ENCODE measurements around the gene GDA. TPM values are rescaled to one million over a fixed set of nuclear protein-coding genes. Genes with fewer than 3 reads are reported as not detected.

The GDA gene
- total and polyA plus RNA-seq, 2 experiments from 2014 or later: not detected

GRCh38 chr9:72165821-72166547, 16.7 kb downstream of the GDA start:
- Histone ChIP-seq H4K20me1 (ENCODE audit: insufficient read depth) (no peaks in the 10 kb centered on the region), H3K4me2 (ENCODE audit: unreplicated experiment) (no peak overlapping the region), H3K4me3 (no peak overlapping the region), H3K79me2 (ENCODE audit: insufficient read depth) (no peaks in the 10 kb centered on the region), H3K36me3 (ENCODE audit: low read depth) (no peaks in the 10 kb centered on the region), H3K27me3 (replicated peaks; ENCODE audit: insufficient read depth) (no peaks in the 10 kb centered on the region), H3K27ac (no peak overlapping the region), H2AFZ (no peak overlapping the region), H3K9me3 (ENCODE audit: low read depth) (no peaks in the 10 kb centered on the region), H3K4me1 (ENCODE audit: insufficient read depth) (no peaks in the 10 kb centered on the region), H3K9ac (no peak overlapping the region), H3F3A (ENCODE audit: insufficient read depth) (no peaks in the 10 kb centered on the region), H3K9me2 (ENCODE audit: insufficient read depth) (no peaks in the 10 kb centered on the region)
- in situ Hi-C loops (cut with MboI): no loop called here
- no peak for TF ChIP-seq EZH2phosphoT487 (IDR thresholded peaks at IDR 0.05; ENCODE audit: insufficient read depth, low read depth)
- no peak for TF ChIP-seq EZH2 (IDR thresholded peaks at IDR 0.05; ENCODE audit: insufficient read depth, poor library complexity, severe bottlenecking)
- 52 to 70% methylated on average over 3 to 4 of the region's 4 CpGs for WGBS, 2 experiments (ENCODE audit: low coverage in 1 of 2, low lambda C conversion rate in 2 of 2, missing lambda C conversion rate in 2 of 2)
- no peak for DNase-seq

- 31 to 47% methylated on average over 5 of the region's 5 CpGs for WGBS, 2 experiments (ENCODE audit: low coverage in 1 of 2, low lambda C conversion rate in 2 of 2, missing lambda C conversion rate in 2 of 2)
- no peak for TF ChIP-seq EZH2 (IDR thresholded peaks at IDR 0.05; ENCODE audit: insufficient read depth, poor library complexity, severe bottlenecking)
- TF ChIP-seq EZH2phosphoT487 (IDR thresholded peaks at IDR 0.05; ENCODE audit: insufficient read depth, low read depth): no peak
- Histone ChIP-seq H3K4me1 (ENCODE audit: insufficient read depth) (no peaks in the 10 kb centered on the region), H3K4me3 (no peak overlapping the region), H3K9ac (no peak overlapping the region), H3K9me3 (ENCODE audit: low read depth) (no peaks in the 10 kb centered on the region), H3F3A (ENCODE audit: insufficient read depth) (no peaks in the 10 kb centered on the region), H3K4me2 (ENCODE audit: unreplicated experiment) (no peak overlapping the region), H2AFZ (no peak overlapping the region), H4K20me1 (ENCODE audit: insufficient read depth) (no peaks in the 10 kb centered on the region), H3K79me2 (ENCODE audit: insufficient read depth) (no peaks in the 10 kb centered on the region), H3K36me3 (ENCODE audit: low read depth) (no peaks in the 10 kb centered on the region), H3K27ac (no peak overlapping the region), H3K27me3 (replicated peaks; ENCODE audit: insufficient read depth) (no peaks in the 10 kb centered on the region), H3K9me2 (ENCODE audit: insufficient read depth) (no peaks in the 10 kb centered on the region)
- in situ Hi-C loops (cut with MboI): no loop called here
- no peak for DNase-seq
Observed at GRCh38 chr9:72168075-72168474, 18.8 kb downstream of the GDA start.

GRCh38 chr9:72169178-72169577, 19.9 kb downstream of the GDA start:
- DNase-seq: no peak
- no peak overlapping the region for H3K27ac ChIP-seq
- no peak overlapping the region for H2AFZ ChIP-seq
- no peaks in the 10 kb centered on the region for H3F3A ChIP-seq (ENCODE audit: insufficient read depth)
- H4K20me1 ChIP-seq (ENCODE audit: insufficient read depth): no peaks in the 10 kb centered on the region
- H3K79me2 ChIP-seq (ENCODE audit: insufficient read depth): no peaks in the 10 kb centered on the region
- no peak overlapping the region for H3K4me3 ChIP-seq
- no peaks in the 10 kb centered on the region for H3K36me3 ChIP-seq (ENCODE audit: low read depth)
- TF ChIP-seq EZH2phosphoT487 (IDR thresholded peaks at IDR 0.05; ENCODE audit: insufficient read depth, low read depth) (no peak), EZH2 (IDR thresholded peaks at IDR 0.05; ENCODE audit: insufficient read depth, poor library complexity, severe bottlenecking) (no peak)
- no peaks in the 10 kb centered on the region for H3K9me3 ChIP-seq (ENCODE audit: low read depth)
- no peaks in the 10 kb centered on the region for H3K27me3 ChIP-seq (replicated peaks; ENCODE audit: insufficient read depth)
- no peak overlapping the region for H3K9ac ChIP-seq
- no peaks in the 10 kb centered on the region for H3K9me2 ChIP-seq (ENCODE audit: insufficient read depth)
- H3K4me2 ChIP-seq (ENCODE audit: unreplicated experiment): no peak overlapping the region
- in situ Hi-C loops (cut with MboI): no loop called here
- no peaks in the 10 kb centered on the region for H3K4me1 ChIP-seq (ENCODE audit: insufficient read depth)

GRCh38 chr9:72173080-72173479, 23.8 kb downstream of the GDA start:
- no peak overlapping the region for H3K4me3 ChIP-seq
- no peaks in the 10 kb centered on the region for H4K20me1 ChIP-seq (ENCODE audit: insufficient read depth)
- H2AFZ ChIP-seq: no peak overlapping the region
- H3K4me2 ChIP-seq (ENCODE audit: unreplicated experiment): no peak overlapping the region
- no peaks in the 10 kb centered on the region for H3K4me1 ChIP-seq (ENCODE audit: insufficient read depth)
- H3K27ac ChIP-seq: no peak overlapping the region
- no peaks in the 10 kb centered on the region for H3F3A ChIP-seq (ENCODE audit: insufficient read depth)
- H3K36me3 ChIP-seq (ENCODE audit: low read depth): no peaks in the 10 kb centered on the region
- no peaks in the 10 kb centered on the region for H3K27me3 ChIP-seq (replicated peaks; ENCODE audit: insufficient read depth)
- H3K9me3 ChIP-seq (ENCODE audit: low read depth): no peaks in the 10 kb centered on the region
- in situ Hi-C loops (cut with MboI): no loop called here
- WGBS, 2 experiments (ENCODE audit: low coverage in 1 of 2, low lambda C conversion rate in 2 of 2, missing lambda C conversion rate in 2 of 2): 33 to 51% methylated on average over 2 to 4 of the region's 4 CpGs
- H3K79me2 ChIP-seq (ENCODE audit: insufficient read depth): no peaks in the 10 kb centered on the region
- H3K9ac ChIP-seq: no peak overlapping the region
- no peaks in the 10 kb centered on the region for H3K9me2 ChIP-seq (ENCODE audit: insufficient read depth)
- DNase-seq: no peak
- TF ChIP-seq EZH2 (IDR thresholded peaks at IDR 0.05; ENCODE audit: insufficient read depth, poor library complexity, severe bottlenecking) (no peak), EZH2phosphoT487 (IDR thresholded peaks at IDR 0.05; ENCODE audit: insufficient read depth, low read depth) (no peak)

Measured in GM23248 (cell line).